Inflammatory macrophage treated with lipopolysaccharide for 1 hour (primary cell): ENCODE data around the gene PLA2G12B.
A peak's percentile ranks its signal among the peaks of the same experiment; 100 is the strongest.
"Not testable (repeated sequence)": the region's sequence is repeated elsewhere in the genome, so short reads cannot be mapped to it uniquely, and the experiment has no call there.

Experiments
- DNase-seq, 2 donors: peaks; one replicate each; pipeline ENCODE4 v3.0.0-alpha.2; 2020 to 2022

Gene PLA2G12B, protein sequence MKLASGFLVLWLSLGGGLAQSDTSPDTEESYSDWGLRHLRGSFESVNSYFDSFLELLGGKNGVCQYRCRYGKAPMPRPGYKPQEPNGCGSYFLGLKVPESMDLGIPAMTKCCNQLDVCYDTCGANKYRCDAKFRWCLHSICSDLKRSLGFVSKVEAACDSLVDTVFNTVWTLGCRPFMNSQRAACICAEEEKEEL

DNA sequence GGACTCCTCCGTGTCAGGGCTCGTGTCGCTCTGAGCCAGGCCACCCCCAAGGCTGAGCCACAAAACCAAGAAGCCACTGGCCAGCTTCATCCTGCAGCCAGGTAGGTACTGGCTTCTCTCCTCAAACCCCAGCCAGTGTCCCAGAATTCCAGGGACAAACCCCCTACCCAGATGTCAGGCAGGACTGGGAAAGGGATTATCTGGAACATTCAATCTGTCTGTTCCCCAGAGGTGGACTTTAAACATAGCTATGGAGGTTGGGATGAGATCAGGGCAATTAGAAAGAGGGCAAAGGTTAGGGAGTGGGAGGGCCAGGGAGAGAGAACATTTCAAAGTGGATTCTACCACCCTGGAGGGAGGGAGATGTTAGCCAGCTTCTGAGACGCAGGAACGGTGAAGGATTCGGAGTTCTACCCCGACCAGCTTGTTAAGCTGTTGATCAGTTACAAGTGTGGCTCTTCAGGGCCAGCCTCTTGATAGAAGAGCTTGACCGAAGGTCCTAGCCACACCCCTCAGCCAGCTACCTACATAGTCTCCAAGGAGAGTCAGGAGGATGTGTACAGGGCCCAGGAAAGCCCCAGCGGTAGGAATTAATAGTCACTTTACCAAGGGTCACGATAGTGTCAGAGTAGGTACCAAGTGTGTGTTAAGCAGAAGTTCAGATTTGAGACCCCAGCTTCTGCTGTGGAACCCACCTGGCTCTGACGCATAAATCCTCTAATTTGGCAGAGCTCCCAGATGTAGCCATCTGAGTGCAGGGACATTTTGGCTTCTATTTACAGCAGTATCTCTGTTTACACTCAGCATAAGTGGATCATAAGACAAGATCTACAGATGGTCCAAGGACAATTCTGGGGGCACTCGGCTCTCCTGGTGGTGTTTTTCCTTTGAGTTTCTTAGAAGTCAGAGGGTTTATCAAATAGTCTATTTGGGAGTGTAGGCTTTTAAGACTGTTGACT is at the start of gene PLA2G12B:
Gene PLA2G12B, minus strand, starts transcription at position 211 of the 959 bp plus-strand sequence. Its CDS starts 121 bp downstream, at position 90.
- no peak for DNase-seq

DNA sequence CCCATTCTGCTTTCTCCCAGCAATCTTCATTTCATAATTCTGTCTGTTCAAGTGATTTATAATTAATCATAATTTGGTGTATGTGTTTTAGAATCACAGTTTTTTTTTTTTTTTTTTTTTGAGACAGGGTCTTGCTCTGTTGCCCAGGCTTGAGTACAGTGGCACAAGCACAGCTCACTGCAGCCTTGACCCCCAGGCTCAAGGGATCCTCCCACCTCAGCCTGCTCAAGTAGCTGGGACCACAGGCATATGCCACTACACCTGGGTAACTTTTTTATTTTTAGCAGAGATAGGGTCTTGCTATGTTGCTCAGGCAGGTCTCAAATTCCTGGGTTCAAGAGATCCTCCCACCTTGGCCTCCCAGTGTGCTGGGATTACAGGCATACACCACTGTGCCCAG is 49.2 kb upstream of the PLA2G12B start:
- no peak for DNase-seq

- no peak for DNase-seq
Observed at GRCh38 chr10:73000973-73001372, 46.4 kb upstream of the PLA2G12B start.

GRCh38 chr10:72997099-72997498 is 42.5 kb upstream of the PLA2G12B start:
- no peak for DNase-seq

- DNase-seq: not testable (repeated sequence)
Observed at GRCh38 chr10:72995459-72995858, 40.9 kb upstream of the PLA2G12B start.

DNA sequence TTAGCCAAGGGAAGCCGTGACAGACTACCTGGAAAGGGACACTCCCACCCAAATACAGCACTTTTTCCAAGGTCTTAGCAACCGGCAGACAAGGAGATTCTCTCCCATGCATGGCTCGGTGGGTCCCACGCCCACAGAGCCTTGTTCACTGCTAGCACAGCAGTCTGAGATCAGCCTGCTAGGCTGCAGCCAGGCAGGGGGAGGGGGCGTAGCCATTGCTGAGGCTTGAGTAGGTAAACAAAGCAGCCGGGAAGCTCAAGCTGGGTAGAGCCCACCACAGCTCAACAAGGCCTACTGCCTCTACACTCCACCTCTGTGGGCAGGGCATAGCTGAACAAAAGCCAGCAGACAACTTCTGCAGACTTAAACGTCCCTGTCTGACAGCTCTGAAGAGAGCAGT is 35.2 kb upstream of the PLA2G12B start:
- not testable (repeated sequence) for DNase-seq

DNA sequence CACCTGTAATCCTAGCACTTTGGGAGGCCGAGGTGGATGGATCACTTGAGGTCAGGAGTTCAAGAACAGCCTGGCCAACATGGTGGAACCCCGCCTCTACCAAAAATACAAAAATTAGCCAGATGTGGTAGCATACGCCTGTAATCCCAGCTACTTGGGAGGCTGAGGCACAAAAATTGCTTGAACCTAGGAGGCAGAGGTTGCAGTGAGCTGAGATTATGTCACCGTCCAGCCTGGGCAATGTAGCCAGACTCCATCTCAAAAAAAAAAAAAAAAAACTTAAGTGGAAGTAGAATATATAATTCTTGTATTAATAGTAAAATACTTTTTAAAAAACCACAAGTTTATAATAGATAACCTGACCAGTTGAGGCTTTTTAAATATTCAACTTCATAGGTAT is 30.0 kb upstream of the PLA2G12B start:
- not testable (repeated sequence) for DNase-seq

- DNase-seq: no peak
Observed at GRCh38 chr10:72981882-72982529, 27.4 kb upstream of the PLA2G12B start.

DNA sequence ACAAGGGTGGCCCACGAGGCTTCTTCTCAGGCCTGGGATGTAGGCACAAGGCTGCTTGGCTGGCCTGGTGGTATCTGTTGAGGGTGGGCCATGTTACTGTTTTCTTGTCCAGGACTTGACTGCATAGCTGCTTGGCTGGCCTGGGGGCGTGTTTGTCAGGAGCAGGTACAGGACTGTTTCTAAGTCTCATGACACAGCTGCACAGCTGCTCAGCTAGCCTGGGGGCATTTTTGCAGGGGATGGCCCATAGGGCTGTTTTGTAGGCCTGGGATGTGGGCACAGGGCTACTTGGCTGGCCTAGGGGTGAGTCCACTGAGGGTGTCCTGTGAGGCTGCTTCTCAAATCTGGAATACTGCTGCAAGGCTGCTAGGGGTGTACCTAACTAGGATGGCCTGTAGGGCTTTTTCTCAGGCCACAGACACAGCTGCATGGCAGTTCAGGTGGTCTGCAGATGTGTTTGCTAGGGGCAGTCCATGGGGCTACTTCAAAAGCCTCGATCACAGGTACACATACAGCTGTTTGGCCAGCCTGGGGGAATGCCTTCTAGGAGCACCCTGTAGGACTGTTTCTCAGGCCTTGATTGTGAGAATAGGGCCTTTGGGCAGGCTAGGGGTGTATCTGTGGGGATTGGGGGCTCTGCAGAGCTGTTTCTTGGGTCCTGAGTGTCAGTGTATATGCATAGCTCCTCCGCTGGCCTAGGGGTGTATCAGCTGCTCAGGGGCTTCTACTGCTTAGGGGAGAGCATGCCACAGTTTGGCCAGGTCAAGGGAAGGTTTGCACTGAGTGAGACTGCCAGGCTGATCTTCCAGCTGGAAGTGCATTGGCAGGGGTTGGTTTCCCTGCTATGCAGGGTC is 26.6 kb upstream of the PLA2G12B start:
- DNase-seq: no peak

DNA sequence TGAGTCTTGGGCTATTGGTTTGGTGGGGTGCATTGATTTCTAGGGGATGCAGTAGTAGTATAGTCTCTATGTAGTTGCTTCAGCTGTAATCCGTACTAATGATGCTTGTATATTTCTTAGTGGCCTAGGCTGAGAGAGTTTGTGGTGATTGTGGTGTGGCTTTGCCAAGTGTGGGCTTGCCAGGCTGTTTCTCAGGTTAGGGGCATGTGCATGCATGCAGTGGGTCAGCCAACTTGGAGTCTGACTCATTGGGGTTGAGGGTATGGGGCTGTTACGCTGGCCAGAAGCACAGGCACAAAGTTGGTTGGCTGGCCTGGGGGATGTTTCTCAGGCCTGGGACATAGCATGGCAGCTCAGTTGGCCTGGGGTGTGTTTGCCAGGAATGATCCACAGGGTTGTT is 25.7 kb upstream of the PLA2G12B start:
- DNase-seq: no peak

GRCh38 chr10:72979709-72980108 is 25.1 kb upstream of the PLA2G12B start:
- no peak for DNase-seq

DNA sequence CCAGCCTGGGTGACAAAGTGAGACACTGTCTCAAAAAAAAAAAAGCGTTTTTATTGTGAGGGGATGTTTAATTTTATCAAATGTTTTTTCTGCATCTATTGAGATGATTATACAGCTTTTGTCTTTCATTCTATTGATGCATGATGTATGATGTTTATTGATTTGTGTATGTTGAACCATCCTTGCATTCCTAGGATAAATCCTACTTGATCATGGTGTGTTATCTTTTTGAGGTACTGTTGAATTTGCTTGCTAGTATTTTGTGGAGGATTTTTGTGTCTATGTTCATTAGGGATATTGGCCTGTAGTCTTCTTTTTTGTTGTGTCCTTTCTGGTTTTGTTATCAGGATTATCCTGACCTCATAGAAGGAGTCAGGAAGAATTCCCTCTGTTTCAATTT is 22.3 kb upstream of the PLA2G12B start:
- DNase-seq: no peak

DNA sequence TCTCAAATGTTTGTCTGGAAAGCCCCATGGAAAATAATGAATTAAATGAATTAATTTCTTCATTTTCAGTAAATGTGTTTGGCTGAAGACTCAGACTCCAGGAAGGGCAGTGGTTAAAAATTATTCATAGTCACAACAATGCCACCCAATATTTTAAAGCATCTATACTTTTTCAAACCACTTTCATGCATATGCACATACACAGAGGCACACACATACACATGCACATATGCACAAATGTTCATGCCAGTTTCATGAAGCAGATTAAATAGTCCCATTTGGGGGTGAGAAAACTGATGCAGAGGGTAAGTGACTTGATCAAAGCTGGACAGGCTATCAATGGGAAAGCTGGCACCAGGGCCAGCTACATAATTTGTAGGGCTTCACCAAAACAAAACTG is 1.4 kb upstream of the PLA2G12B start:
- no peak for DNase-seq

- no peak for DNase-seq
Observed at GRCh38 chr10:72954230-72954595, 393 bp downstream of the PLA2G12B start.

DNA sequence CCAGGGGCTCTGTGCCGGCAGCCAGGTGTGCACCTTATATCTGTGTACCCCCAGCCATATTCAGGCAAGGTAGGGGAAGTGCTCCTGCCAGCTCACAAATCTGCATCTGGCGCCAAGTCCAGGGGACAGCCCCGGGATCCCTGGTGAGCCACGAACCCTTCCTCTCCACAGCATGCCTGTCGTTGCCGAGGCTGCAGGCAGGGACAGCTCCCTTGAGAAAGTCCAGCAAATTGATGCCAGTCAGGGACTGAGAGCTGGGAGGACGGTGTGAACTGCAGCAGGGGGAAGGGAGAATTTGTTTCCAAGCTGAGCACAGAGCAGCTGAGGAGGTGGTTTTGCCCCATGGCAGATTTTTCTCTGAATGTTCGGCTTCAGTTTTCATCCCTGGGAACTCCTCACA is 919 bp downstream of the PLA2G12B start:
- no peak for DNase-seq

GRCh38 chr10:72952642-72953158 is 1.9 kb downstream of the PLA2G12B start:
- DNase-seq: no peak

DNA sequence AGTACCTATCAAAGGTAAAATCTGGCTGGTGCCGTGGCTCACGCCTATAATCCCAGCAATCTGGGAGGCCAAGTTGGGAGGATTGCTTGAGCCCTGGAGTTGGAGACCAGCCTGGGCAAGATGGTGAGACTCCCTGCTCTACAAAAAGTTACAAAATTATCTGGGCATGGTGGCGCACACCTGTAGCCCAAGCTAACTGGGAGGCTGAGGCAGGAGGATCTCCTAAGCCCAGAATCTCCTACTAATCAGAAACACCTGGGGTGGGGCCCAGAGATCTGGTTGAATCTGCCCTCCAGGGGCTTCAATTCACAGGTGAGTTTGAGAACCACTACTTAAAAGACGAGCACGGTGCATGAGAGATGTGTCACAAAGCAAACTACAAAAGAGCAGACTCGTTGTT is 2.4 kb downstream of the PLA2G12B start:
- no peak for DNase-seq

DNA sequence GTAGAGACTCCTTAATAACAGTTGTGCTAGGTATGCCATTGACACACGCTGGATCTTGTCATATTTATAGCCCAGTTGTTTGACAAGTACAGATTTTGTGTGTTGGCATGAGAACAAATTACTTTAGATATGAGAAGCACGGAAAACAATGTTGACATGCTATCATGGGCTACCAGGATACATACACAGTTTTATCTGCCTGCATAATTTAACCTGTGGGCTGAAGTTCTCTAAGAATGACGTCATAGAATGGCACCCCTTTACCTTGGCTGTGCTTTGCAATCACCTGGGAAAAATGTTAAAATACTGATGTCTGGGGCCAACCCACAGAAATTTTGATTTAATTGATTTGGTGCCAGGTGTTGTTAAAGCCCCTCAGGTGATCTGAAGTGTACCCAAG is 2.8 kb downstream of the PLA2G12B start:
- DNase-seq: no peak

DNA sequence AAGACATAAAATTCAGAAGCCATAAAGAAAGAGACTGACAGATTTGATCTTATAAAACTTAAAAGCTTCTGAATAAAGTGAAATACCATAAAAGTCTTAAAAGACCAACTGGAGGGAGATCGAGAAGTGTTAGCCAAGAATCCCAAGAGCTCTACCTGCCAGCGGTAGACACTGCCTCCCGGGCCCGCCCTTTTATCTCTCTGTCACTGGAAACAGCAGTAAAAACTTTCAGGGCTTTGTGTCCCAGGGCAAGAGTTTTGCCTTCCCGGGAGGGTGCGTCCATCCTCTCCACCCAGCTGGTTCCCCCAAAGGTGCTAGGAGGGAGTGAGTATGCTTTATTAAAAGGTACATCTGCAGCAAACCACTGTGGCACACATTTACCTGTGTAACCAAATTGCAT is 5.8 kb downstream of the PLA2G12B start:
- no peak for DNase-seq

- no peak for DNase-seq
Observed at GRCh38 chr10:72946963-72947362, 7.6 kb downstream of the PLA2G12B start.

DNA sequence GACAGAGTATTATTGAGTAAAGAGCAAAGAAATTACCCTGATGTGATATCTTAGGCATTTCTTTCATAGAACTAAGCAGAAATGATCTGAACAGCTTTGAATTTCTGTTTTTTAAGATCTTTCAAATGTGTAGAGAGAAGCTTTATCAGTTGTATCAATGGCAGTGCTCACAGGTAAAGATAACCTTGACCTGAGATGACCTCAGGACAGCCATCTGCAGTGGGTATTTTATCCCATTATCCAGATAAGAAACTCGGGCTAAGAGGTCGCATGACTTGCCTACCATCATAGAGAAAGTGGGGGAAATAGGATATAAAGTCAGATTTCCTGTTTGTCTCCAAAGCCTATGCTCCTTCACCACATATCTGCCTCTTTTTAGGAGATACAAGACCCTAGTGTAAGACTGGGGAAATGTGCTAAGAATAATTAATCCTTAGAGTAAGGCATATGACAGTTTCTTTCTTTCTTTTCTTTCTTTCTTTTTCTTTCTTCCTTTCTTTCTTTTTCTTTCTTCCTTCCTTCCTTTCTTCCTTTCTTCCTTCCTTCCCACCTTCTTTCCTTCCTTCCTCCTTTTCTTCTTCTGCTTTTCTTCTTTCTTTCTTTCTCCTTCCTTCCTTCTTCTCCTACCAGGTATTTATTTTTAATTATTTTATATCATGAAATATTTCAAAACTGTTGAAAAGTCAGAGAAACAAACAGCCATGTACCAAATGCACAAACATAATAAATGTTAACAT is 10.9 kb downstream of the PLA2G12B start:
- DNase-seq: no peak

- peak; percentile 31 to 33 for DNase-seq
Observed at GRCh38 chr10:72935361-72935760, 19.2 kb downstream of the PLA2G12B start.
